ENCODE measurements around the gene HECW1. TPM values are rescaled to one million over a fixed set of nuclear protein-coding genes. Genes with fewer than 3 reads are reported as not detected.

The HECW1 gene
- total and polyA plus RNA-seq, 2 of the 8 experiments (the other 6 are each of a cell fraction or from before 2014, with no cell fraction given) = 2.9 to 12.7 TPM

DNA sequence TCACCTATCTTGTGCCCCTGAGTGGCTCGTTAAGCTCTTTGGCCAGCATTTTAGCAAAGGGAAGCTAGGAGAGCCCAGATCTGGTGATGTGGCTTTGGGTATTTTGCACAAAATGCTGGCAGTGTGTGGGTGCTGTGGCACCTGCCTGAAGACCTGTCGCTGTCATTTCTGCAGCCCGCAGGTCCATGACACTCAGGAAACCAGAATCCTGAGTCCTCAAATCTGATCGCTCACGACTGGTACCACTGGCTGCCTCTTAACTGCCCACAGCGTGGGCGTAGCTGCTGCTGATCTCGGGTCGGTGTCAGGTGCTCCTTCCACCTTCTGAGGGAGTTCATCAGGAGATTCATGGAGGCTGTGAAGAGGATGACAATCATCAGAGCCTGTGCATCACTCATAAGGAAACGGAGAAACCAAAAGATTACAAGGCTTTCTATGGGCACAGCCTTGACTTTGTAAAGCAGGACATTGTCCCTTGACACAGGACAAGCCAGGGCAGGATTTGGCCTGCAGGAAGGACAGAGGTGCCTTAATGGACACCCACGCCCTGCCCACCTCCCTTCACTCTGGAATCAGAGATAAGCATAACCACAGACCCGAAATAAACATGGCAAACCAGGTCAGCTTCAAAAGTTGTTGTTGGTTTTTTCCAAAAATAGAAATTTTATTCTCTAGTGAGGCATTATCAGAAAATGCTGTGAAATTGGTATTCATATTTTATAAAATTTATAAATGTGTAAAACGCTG, 399.5 kb downstream of the HECW1 start:
- H3K79me1 ChIP-seq (ENCODE audit: low read depth, low read length) = no peaks in the 10 kb centered on the region
- H3K27ac ChIP-seq (ENCODE audit: low read depth, low read length) = no peak overlapping the region
- no peak overlapping the region for H3K14ac ChIP-seq (ENCODE audit: insufficient read length)
- H3K18ac ChIP-seq (ENCODE audit: extremely low read depth, low read length) = no peak overlapping the region
- peaks cover 0 to 2% (median 1%) of the 10 kb centered on the region in 4 experiments; a peak in 3 of 7 replicates for H3K4me1 ChIP-seq (replicated peaks in 1 of 4; ENCODE audit: control insufficient read depth in 3 of 4, insufficient read depth in 4 of 4, low read length in 3 of 4)
- H3K9me3 ChIP-seq (ENCODE audit: insufficient read depth in 2 of 2, low read depth in 1 of 2, low read length in 1 of 2) = no peaks in the 10 kb centered on the region
- H4K5ac ChIP-seq (ENCODE audit: insufficient read length, low read depth, low read length) = no peak overlapping the region
- no peak overlapping the region for H3K4me3 ChIP-seq (ENCODE audit: extremely low read depth in 1 of 4, insufficient read depth in 2 of 4, low read depth in 3 of 4, low read length in 4 of 4)
- ChIA-PET POLR2A (ENCODE audit: partially characterized antibody) (no interaction called here), CTCF (ENCODE audit: partially characterized antibody) (interaction anchor here (0.6 to 1.8 kb wide), 16 partner anchors 11 to 544 kb away, joined by 3 to 7 read pairs (median 3); no protein-coding TSS in a partner anchor)
- no peak overlapping the region for H2BK12ac ChIP-seq (ENCODE audit: low read depth, low read length)
- H4K8ac ChIP-seq (ENCODE audit: extremely low read depth, insufficient read depth, low read length) = no peak overlapping the region
- no peak overlapping the region for H3K56ac ChIP-seq (replicated peaks; ENCODE audit: insufficient read length, low read depth, low read length)
- H2AK5ac ChIP-seq (ENCODE audit: low read depth, low read length) = no peak overlapping the region
- no peak overlapping the region for H2AFZ ChIP-seq (ENCODE audit: low read length)
- no peak overlapping the region for H2BK5ac ChIP-seq (ENCODE audit: low read depth, low read length)
- no peak overlapping the region for H3K4ac ChIP-seq (replicated peaks; ENCODE audit: insufficient read length, low read depth, low read length)
- no peak overlapping the region for H2BK120ac ChIP-seq (replicated peaks; ENCODE audit: low read depth, low read length)
- H3K27me3 ChIP-seq (replicated peaks in 1 of 4; ENCODE audit: control insufficient read depth in 3 of 4, extremely low read depth in 1 of 4, insufficient read depth in 3 of 4, low read length in 3 of 4) = no peaks in the 10 kb centered on the region
- no peak overlapping the region for H3K4me2 ChIP-seq (ENCODE audit: insufficient read depth in 1 of 2, low read depth in 2 of 2, low read length in 2 of 2)
- H2BK15ac ChIP-seq (ENCODE audit: low read length) = no peak overlapping the region
- peak overlapping the region; percentile 26; the same call in 1 of the 2 replicates for H2BK20ac ChIP-seq (ENCODE audit: low read length)
- no peaks in the 10 kb centered on the region for H4K20me1 ChIP-seq (replicated peaks in 1 of 2; ENCODE audit: control insufficient read depth in 1 of 2, insufficient read depth in 2 of 2, low read length in 2 of 2)
- no peaks in the 10 kb centered on the region for H3K36me3 ChIP-seq (ENCODE audit: control insufficient read depth in 2 of 4, insufficient read depth in 4 of 4, low read length in 3 of 4)
- H3K23ac ChIP-seq (ENCODE audit: insufficient read length) = no peak overlapping the region
- DNase-seq (ENCODE audit: low read depth in 1 of 2, low spot score in 2 of 2) = no peak
- no peak overlapping the region for H3K9ac ChIP-seq (replicated peaks in 1 of 4; ENCODE audit: extremely low read depth in 1 of 4, low read depth in 3 of 4, low read length in 3 of 4)
- TF ChIP-seq, protein P1, sequence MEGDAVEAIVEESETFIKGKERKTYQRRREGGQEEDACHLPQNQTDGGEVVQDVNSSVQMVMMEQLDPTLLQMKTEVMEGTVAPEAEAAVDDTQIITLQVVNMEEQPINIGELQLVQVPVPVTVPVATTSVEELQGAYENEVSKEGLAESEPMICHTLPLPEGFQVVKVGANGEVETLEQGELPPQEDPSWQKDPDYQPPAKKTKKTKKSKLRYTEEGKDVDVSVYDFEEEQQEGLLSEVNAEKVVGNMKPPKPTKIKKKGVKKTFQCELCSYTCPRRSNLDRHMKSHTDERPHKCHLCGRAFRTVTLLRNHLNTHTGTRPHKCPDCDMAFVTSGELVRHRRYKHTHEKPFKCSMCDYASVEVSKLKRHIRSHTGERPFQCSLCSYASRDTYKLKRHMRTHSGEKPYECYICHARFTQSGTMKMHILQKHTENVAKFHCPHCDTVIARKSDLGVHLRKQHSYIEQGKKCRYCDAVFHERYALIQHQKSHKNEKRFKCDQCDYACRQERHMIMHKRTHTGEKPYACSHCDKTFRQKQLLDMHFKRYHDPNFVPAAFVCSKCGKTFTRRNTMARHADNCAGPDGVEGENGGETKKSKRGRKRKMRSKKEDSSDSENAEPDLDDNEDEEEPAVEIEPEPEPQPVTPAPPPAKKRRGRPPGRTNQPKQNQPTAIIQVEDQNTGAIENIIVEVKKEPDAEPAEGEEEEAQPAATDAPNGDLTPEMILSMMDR (IDR thresholded peaks at IDR 0.05; ENCODE audit: control extremely low read depth in 1 of 3, insufficient read depth in 1 of 3, low read depth in 1 of 3, low read length in 3 of 3) = no peak
- TF ChIP-seq BCL11A (IDR thresholded peaks at IDR 0.05; ENCODE audit: low read depth in 2 of 2, low read length in 2 of 2) (no peak), BRCA1 (IDR thresholded peaks at IDR 0.05; ENCODE audit: low read depth, low read length) (no peak)
- no peaks in the 10 kb centered on the region for H3K79me2 ChIP-seq (ENCODE audit: control insufficient read depth in 1 of 2, insufficient read depth in 2 of 2, low read length in 2 of 2)
- FAIRE-seq = no peak
- WGBS, 2 experiments (ENCODE audit: extremely low coverage in 1 of 2, insufficient coverage in 1 of 2, insufficient read length in 1 of 2, insufficient replicate concordance in 2 of 2, low coverage in 1 of 2, low lambda C conversion rate in 2 of 2, missing lambda C conversion rate in 1 of 2) = 89% methylated on average over 13 of the region's 13 CpGs; no CpG with 5 or more reads in 1 of the 2 experiments
- H4K91ac ChIP-seq (replicated peaks; ENCODE audit: insufficient read length, low read length) = no peak overlapping the region
- no peaks in the 10 kb centered on the region for H3K23me2 ChIP-seq (ENCODE audit: low read depth, low read length)

All from H1 (cell line).